GM12878 (cell line): ENCODE results near the gene LRRC2. TPM values are rescaled to one million over a fixed set of nuclear protein-coding genes. Genes with fewer than 3 reads are reported as not detected.

Experiments used
- ATAC-seq: fragments of 200-7000 bp; cut with Tn5 transposase; 3 replicates; pipeline ENCODE4 v1.9.1; 2020; ENCODE audit warnings: mild to moderate bottlenecking, moderate library complexity
- BruUV-seq: library from RNA; stranded (reverse); fragments of 400-500 nt; replicated peaks from 2 replicates; lab custom pipeline; 2021; lab: Mats Ljungman, UMichigan
- CTCF ChIA-PET: fragments of 300-600 bp; sonication (Branson Sonifier 250); formaldehyde crosslinking; extraction: SDS; loops from one replicate; lab custom pipeline; 2021; ENCODE audit warnings: inconsistent platforms; lab: Yijun Ruan, JAX
- POLR2A ChIA-PET: fragments of 350-600 bp; formaldehyde crosslinking; extraction: SDS; loops from one replicate; lab custom pipeline; 2021; ENCODE audit warnings: inconsistent platforms; lab: Charles Lee
- RAD21 ChIA-PET: fragments of 300-600 bp; sonication (Branson Sonifier 250); formaldehyde crosslinking; loops from one replicate; lab custom pipeline; 2023; ENCODE audit warnings: antibody characterized with exemption; ENCODE audit not compliant: unreplicated experiment; lab: Charles Lee
- SMC1A ChIA-PET: fragments of 300-600 bp; sonication (Branson Sonifier 250); formaldehyde crosslinking; loops from one replicate; lab custom pipeline; 2023; ENCODE audit not compliant: unreplicated experiment, uncharacterized antibody; lab: Charles Lee
- DNase-seq: peaks from one replicate; pipeline ENCODE4 v3.0.0-alpha.2; 2011; ENCODE audit warnings: low read depth, low spot score
- FAIRE-seq: peaks from 3 replicates; lab custom pipeline; 2011; peaks lifted over from hg19 to GRCh38; lab: Jason Lieb, UNC
- H2AFZ ChIP-seq: 2 replicates; pipeline ENCODE4 v1.6.0; 2011; ENCODE audit warnings: low read depth, low read length, control low read depth; ENCODE audit not compliant: control insufficient read depth
- H3K27ac ChIP-seq: 2 replicates; pipeline ENCODE4 v1.5.1; 2011; ENCODE audit warnings: control low read depth; ENCODE audit not compliant: control insufficient read depth, insufficient read depth
- H3K27me3 ChIP-seq, 2 experiments: replicated peaks in 1 of 2; 2 replicates each; pipeline versions ENCODE4 v1.6.0 to v1.6.1; 2011; ENCODE audit warnings: low read length in 1 of 2; ENCODE audit not compliant: control insufficient read depth in 2 of 2, insufficient read depth in 2 of 2
- H3K36me3 ChIP-seq, 2 experiments: 2 replicates each; pipeline ENCODE4 v1.5.1; 2011; ENCODE audit warnings: low read length in 1 of 2; ENCODE audit not compliant: control insufficient read depth in 2 of 2, insufficient read depth in 2 of 2
- H3K4me1 ChIP-seq: 2 replicates; pipeline ENCODE4 v1.6.1; 2011; ENCODE audit warnings: mild to moderate bottlenecking, low read length, moderate library complexity, mixed read lengths; ENCODE audit not compliant: control insufficient read depth, insufficient read depth
- H3K4me2 ChIP-seq: 2 replicates; pipeline ENCODE4 v1.6.0; 2011; ENCODE audit warnings: control low read depth; ENCODE audit not compliant: control insufficient read depth, insufficient read depth
- H3K4me3 ChIP-seq: fragments of 200-600 bp; sonication (generic); 2 replicates; pipeline ENCODE4 v1.5.1; 2016
- H3K79me2 ChIP-seq: 2 replicates; pipeline ENCODE4 v1.6.0; 2011; ENCODE audit warnings: low read length; ENCODE audit not compliant: control insufficient read depth, insufficient read depth
- H3K9ac ChIP-seq: 2 replicates; pipeline ENCODE4 v1.8.0; 2011; ENCODE audit warnings: low read length, control low read depth, mixed read lengths; ENCODE audit not compliant: control insufficient read depth, insufficient read depth
- H3K9me3 ChIP-seq: replicated peaks from 3 replicates; pipeline ENCODE4 v1.5.1; 2011; ENCODE audit warnings: mild to moderate bottlenecking, low read length; ENCODE audit not compliant: control insufficient read depth, insufficient read depth
- H4K20me1 ChIP-seq: 2 replicates; pipeline ENCODE4 v1.6.0; 2011; ENCODE audit not compliant: control insufficient read depth, insufficient read depth
- BACH1 ChIP-seq: fragments of 450-650 bp; IDR thresholded peaks from 2 replicates; pipeline ENCODE4 v1.6.1; 2017; ENCODE audit warnings: mild to moderate bottlenecking, borderline replicate concordance
- BCL11A ChIP-seq: IDR thresholded peaks from 2 replicates; pipeline ENCODE4 v1.6.1; 2011; ENCODE audit warnings: low read depth, low read length
- BCL3 ChIP-seq: IDR thresholded peaks from 2 replicates; pipeline ENCODE4 v1.6.1; 2011; ENCODE audit warnings: borderline replicate concordance, low read depth, mild to moderate bottlenecking, moderate library complexity, low read length; ENCODE audit not compliant: insufficient read depth, poor library complexity, severe bottlenecking
- CHD2 ChIP-seq: IDR thresholded peaks from 2 replicates; pipeline ENCODE4 v1.6.1; 2011; ENCODE audit warnings: low read depth, low read length, improper control_type of control experiment, borderline replicate concordance
- EGR1 ChIP-seq, 2 experiments: IDR thresholded peaks; 1 replicate in 1 of 2; 2 replicates in 1 of 2; pipeline ENCODE4 v1.6.1; 2011 to 2012; ENCODE audit warnings: low read depth in 2 of 2, low read length in 2 of 2, borderline replicate concordance in 1 of 2, mild to moderate bottlenecking in 1 of 2, moderate library complexity in 1 of 2
- KAT2A ChIP-seq: conservative IDR thresholded peaks from 2 replicates; pipeline ENCODE4 v1.6.1; 2011; ENCODE audit warnings: low read depth, low read length; ENCODE audit not compliant: control insufficient read depth
- MAX ChIP-seq: IDR thresholded peaks from 2 replicates; pipeline ENCODE4 v1.6.1; 2012; ENCODE audit warnings: low read depth, low read length, improper control_type of control experiment
- MTA3 ChIP-seq: IDR thresholded peaks from 2 replicates; pipeline ENCODE4 v1.6.1; 2012; ENCODE audit warnings: low read length, inconsistent platforms, borderline replicate concordance
- POLR2AphosphoS2 ChIP-seq: IDR thresholded peaks from 2 replicates; pipeline ENCODE4 v1.6.1; 2011; ENCODE audit warnings: low read depth, mild to moderate bottlenecking, low read length, improper control_type of control experiment, moderate library complexity
- RAD21 ChIP-seq: IDR thresholded peaks from 2 replicates; pipeline ENCODE4 v1.6.1; 2011; ENCODE audit warnings: mild to moderate bottlenecking, low read depth, low read length, moderate library complexity; ENCODE audit not compliant: insufficient read depth
- SUPT20H ChIP-seq: IDR thresholded peaks from 2 replicates; pipeline ENCODE4 v1.6.1; 2011; ENCODE audit warnings: low read depth, mild to moderate bottlenecking, low read length, moderate library complexity, borderline replicate concordance; ENCODE audit not compliant: control insufficient read depth
- TCF12 ChIP-seq: IDR thresholded peaks from 2 replicates; pipeline ENCODE4 v1.6.1; 2011; ENCODE audit warnings: low read depth, mild to moderate bottlenecking, low read length
- WGBS: methylation state at CpG from one replicate; pipeline ENCODE4 v1.1.6; 2016; ENCODE audit warnings: low lambda C conversion rate; ENCODE audit not compliant: insufficient replicate concordance, insufficient coverage; ENCODE audit errors: missing lambda C conversion rate; 5-methylcytosine and 5-hydroxymethylcytosine counted together
- in situ Hi-C: fragments of 300-500 bp; cut with MboI; formaldehyde crosslinking; loops from 9 replicates; pipeline ENCODE4 v1.14.3; 2018; ENCODE audit warnings: mixed read lengths
- intact Hi-C: fragments of 100-400 bp; cut with micrococcal nuclease; formaldehyde crosslinking; loops from one replicate; pipeline ENCODE4 v1.14.2; 2022; ENCODE audit not compliant: unreplicated experiment
- polyA plus RNA-seq, 11 experiments: library from polyadenylated mRNA; depleted of rRNA in 4 of 11; unstranded in 6 of 11; stranded (reverse) in 5 of 11; fragments of >200 nt; fragmentation: Nextera tagmentation in 4 of 11; fragmentation: Illumina TruSeq in 1 of 11; extraction: Ambion mirVana in 4 of 11; extraction: Trizol in 1 of 11; gene quantifications; 1 replicate in 1 of 11; 2 replicates in 10 of 11; pipeline versions ENCODE4 v1.2.1 to v1.2.3, GENCODE V29; 2011 to 2016; ENCODE audit warnings: inconsistent platforms in 2 of 11, missing spikeins in 2 of 11, low read depth in 1 of 11
- total RNA-seq, 4 experiments: library from RNA; depleted of rRNA in 3 of 4; stranded (reverse); fragments of >200 nt in 3 of 4; fragmentation: Illumina TruSeq in 1 of 4; extraction: Trizol in 1 of 4; gene quantifications; 2 replicates each; pipeline versions ENCODE4 v1.2.1 to v1.2.3, GENCODE V29; 2013 to 2021

Gene LRRC2
- total and polyA plus RNA-seq, 10 of the 15 experiments (the other 5 are each of a cell fraction or from before 2014, with no cell fraction given): not detected

- Histone ChIP-seq H3K27ac (no peak overlapping the region), H3K4me1 (no peaks in the 10 kb centered on the region), H3K36me3 (no peaks in the 10 kb centered on the region), H3K79me2 (no peaks in the 10 kb centered on the region), H3K27me3 (peaks cover 0 to 4% of the 10 kb centered on the region in 2 experiments; a peak in 2 of 4 replicates), H2AFZ (no peak overlapping the region), H4K20me1 (no peaks in the 10 kb centered on the region), H3K4me2 (no peak overlapping the region), H3K4me3 (no peak overlapping the region), H3K9ac (no peak overlapping the region), H3K9me3 (no peaks in the 10 kb centered on the region)
- ChIA-PET POLR2A (no interaction called here), RAD21 (no interaction called here), SMC1A (interaction anchor here (1.2 kb wide), 1 partner anchor 15 kb away, joined by 3 read pairs; no protein-coding TSS in a partner anchor), CTCF (no interaction called here)
- FAIRE-seq (no peak), DNase-seq (no peak), ATAC-seq (no peak)
- TF ChIP-seq EGR1 (IDR thresholded peaks at IDR 0.05; ENCODE audit: borderline replicate concordance in 1 of 2, low read depth in 2 of 2, low read length in 2 of 2): no peak
- no peak for TF ChIP-seq MAX
- no peak for TF ChIP-seq RAD21
- no peak for TF ChIP-seq BCL3
- no peak for TF ChIP-seq MTA3
- no peak for TF ChIP-seq SUPT20H
- no peak for TF ChIP-seq POLR2AphosphoS2
- no peak for TF ChIP-seq BACH1
- TF ChIP-seq TCF12: no peak
- no peak for TF ChIP-seq BCL11A
- TF ChIP-seq KAT2A: no peak
- TF ChIP-seq CHD2: no peak
- intact Hi-C loops (no loop called here), in situ Hi-C loops (no loop called here)
- BruUV-seq: no TSS peak
- 43% methylated on average over 12 of the region's 12 CpGs for WGBS
Measured at GRCh38 chr3:46609944-46610722, 44.0 kb upstream of the LRRC2 start.
